Smooth muscle cell (in vitro differentiated cells): ENCODE data around the gene MTHFD2L. TPM values are rescaled to one million over a fixed set of nuclear protein-coding genes. Genes with fewer than 3 reads are reported as not detected.

Experiments used
- DNase-seq: peaks from one replicate; lab custom pipeline; 2025; ENCODE audit not compliant: unreplicated experiment; lab: John Stamatoyannopoulos, UW
- H2AFZ ChIP-seq: fragments of 200-600 bp; sonication (generic); 2 replicates; pipeline ENCODE4 v1.6.0; 2016; ENCODE audit warnings: antibody characterized with exemption, low read depth, mild to moderate bottlenecking
- H3F3A ChIP-seq: fragments of 200-600 bp; sonication (generic); 2 replicates; pipeline ENCODE4 v1.6.0; 2017; ENCODE audit warnings: antibody characterized with exemption, low read depth
- H3K27ac ChIP-seq: fragments of 200-600 bp; sonication (generic); 2 replicates; pipeline ENCODE4 v1.5.1; 2016; ENCODE audit warnings: low read depth, mild to moderate bottlenecking
- H3K27me3 ChIP-seq: fragments of 200-600 bp; sonication (generic); 2 replicates; pipeline ENCODE4 v1.6.1; 2016; ENCODE audit warnings: low read depth, mild to moderate bottlenecking
- H3K36me3 ChIP-seq: fragments of 200-600 bp; sonication (generic); 2 replicates; pipeline ENCODE4 v1.5.1; 2016; ENCODE audit warnings: low read depth
- H3K4me1 ChIP-seq: fragments of 200-600 bp; sonication (generic); 2 replicates; pipeline ENCODE4 v1.5.1; 2016; ENCODE audit warnings: low read depth
- H3K4me2 ChIP-seq: fragments of 200-600 bp; sonication (generic); 2 replicates; pipeline ENCODE4 v1.6.0; 2016; ENCODE audit warnings: mild to moderate bottlenecking
- H3K4me3 ChIP-seq: fragments of 200-600 bp; sonication (generic); 2 replicates; pipeline ENCODE4 v1.5.1; 2016; ENCODE audit warnings: mild to moderate bottlenecking
- H3K79me2 ChIP-seq: fragments of 200-600 bp; sonication (generic); 2 replicates; pipeline ENCODE4 v1.6.0; 2016; ENCODE audit warnings: low read depth, mild to moderate bottlenecking
- H3K9ac ChIP-seq: fragments of 200-600 bp; sonication (generic); 2 replicates; pipeline ENCODE4 v1.6.0; 2016; ENCODE audit warnings: low read depth
- H3K9me3 ChIP-seq: fragments of 200-600 bp; sonication (generic); replicated peaks from 2 replicates; pipeline ENCODE4 v1.5.1; 2016; ENCODE audit warnings: low read depth
- H4K20me1 ChIP-seq: fragments of 200-600 bp; sonication (generic); 2 replicates; pipeline ENCODE4 v1.6.0; 2016; ENCODE audit warnings: low read depth
- CTCF ChIP-seq: fragments of 200-600 bp; sonication (generic); IDR thresholded peaks from 2 replicates; pipeline ENCODE4 v1.5.1; 2017; ENCODE audit warnings: borderline replicate concordance, mild to moderate bottlenecking, antibody characterized with exemption; ENCODE audit not compliant: insufficient read depth, poor library complexity, severe bottlenecking
- WGBS: methylation state at CpG from one replicate; pipeline ENCODE4 v1.1.7; 2016; ENCODE audit warnings: low lambda C conversion rate; 5-methylcytosine and 5-hydroxymethylcytosine counted together
- polyA plus RNA-seq: library from polyadenylated mRNA; unstranded; fragments of >200 nt; fragmentation: Nextera tagmentation; extraction: Ambion mirVana; gene quantifications from 2 replicates; pipeline ENCODE4 v1.2.1, GENCODE V29; 2016
- total RNA-seq: library from RNA; depleted of rRNA; stranded (reverse); fragments of >200 nt; gene quantifications from 2 replicates; pipeline ENCODE4 v1.2.3, GENCODE V29; 2014

MTHFD2L gene
- total and polyA plus RNA-seq, 2 experiments from 2014 or later: 4.9 to 6.6 TPM

DNA sequence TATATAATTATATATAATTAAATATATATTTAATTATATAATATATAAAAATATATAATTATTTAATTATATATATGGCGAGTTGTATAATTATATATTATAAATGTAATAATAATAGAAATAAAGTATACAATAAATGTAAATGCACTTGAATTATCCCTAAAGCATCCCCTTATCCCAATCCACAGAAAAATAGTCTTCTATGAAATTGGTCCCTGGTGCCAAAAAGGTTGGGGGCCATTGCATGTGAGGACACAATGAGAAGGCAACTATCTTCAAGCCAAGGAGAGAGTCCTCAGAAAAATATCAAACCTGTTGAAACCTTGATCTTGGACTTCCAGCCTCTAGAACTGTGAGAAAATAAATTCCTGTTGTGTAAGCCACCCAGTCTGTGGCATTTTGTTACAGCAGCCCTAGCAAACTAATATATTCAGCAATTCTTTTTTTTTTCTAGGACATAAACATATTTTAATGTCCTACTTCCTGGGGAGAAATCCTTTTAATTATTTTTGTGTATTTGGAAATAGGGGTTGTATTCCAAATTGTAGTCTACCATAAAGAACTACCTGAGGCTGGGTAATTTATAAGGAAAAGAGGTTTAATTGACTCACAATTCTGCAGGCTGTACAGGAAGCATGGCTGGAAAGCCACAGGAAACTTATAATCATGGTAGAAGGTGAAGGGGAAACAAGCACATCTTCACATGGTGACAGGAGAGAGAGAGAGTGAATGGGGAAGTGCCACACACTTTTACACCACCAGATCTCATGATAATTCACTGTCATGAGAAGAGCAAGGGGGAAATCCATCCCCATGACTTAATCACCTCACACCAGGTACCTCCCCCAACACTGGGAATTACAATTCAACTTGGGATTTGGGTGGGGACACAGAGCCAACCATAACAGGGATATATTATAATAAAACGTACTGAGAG lies 36.0 kb upstream of the MTHFD2L start:
- Histone ChIP-seq H3K79me2 (no peaks in the 10 kb centered on the region), H3K9me3 (no peaks in the 10 kb centered on the region), H3K4me3 (no peak overlapping the region), H3K4me2 (no peak overlapping the region), H2AFZ (no peak overlapping the region), H3K27me3 (no peaks in the 10 kb centered on the region), H3K9ac (no peak overlapping the region), H3K36me3 (no peaks in the 10 kb centered on the region), H3F3A (peaks cover 8% of the 10 kb centered on the region), H3K4me1 (peaks cover 10% of the 10 kb centered on the region), H4K20me1 (no peaks in the 10 kb centered on the region), H3K27ac (no peak overlapping the region)
- 88% methylated on average over 2 of the region's 2 CpGs for WGBS
- no peak for TF ChIP-seq CTCF
- no peak for DNase-seq

DNA sequence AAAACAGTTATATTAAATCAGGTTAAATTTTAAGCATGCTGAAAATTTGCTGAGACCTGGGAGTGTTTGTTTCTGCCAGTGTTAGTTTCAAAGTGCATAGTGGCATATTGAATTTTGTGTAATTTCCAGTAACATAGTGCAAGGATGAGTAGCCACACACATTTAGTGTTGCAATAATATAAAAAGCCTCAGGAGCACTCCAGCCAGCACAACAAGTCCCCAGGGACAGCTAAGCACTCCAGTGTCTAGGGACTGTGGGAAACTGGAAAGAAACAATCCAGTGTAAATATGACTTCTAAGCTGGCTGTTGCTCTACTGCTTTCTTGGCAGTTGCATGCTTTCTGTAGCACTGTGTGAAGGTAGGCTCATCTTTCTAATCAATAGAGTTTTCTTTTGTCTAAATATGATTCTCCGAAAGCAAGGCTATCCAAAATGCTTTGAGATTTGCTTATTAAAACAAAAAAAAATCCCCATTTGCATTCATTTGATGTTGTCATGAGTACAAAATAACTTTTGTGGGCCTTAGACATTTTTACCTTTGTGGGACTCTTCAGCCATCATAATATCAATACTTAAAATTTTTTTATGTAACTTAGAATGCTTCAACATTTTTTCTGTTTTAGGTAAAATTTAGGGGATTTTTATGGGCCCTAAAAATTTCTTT lies 34.7 kb upstream of the MTHFD2L start:
- Histone ChIP-seq H3K4me3 (no peak overlapping the region), H3K27ac (peak overlapping the region; percentile 41), H3K9me3 (no peaks in the 10 kb centered on the region), H3K27me3 (no peaks in the 10 kb centered on the region), H3K9ac (no peak overlapping the region), H3K79me2 (no peaks in the 10 kb centered on the region), H4K20me1 (no peaks in the 10 kb centered on the region), H3K4me2 (peak overlapping the region; percentile 21), H3K36me3 (no peaks in the 10 kb centered on the region), H2AFZ (no peak overlapping the region), H3F3A (no peaks in the 10 kb centered on the region), H3K4me1 (peaks cover 3% of the 10 kb centered on the region)
- TF ChIP-seq CTCF: no peak
- 87% methylated on average over 1 of the region's 1 CpG for WGBS
- DNase-seq: no peak

- no peak overlapping the region for H3K9ac ChIP-seq
- no peaks in the 10 kb centered on the region for H4K20me1 ChIP-seq
- H3K4me3 ChIP-seq: no peak overlapping the region
- peak overlapping the region; percentile 67 for H2AFZ ChIP-seq
- H3K27ac ChIP-seq: no peak overlapping the region
- H3F3A ChIP-seq: no peaks in the 10 kb centered on the region
- no peaks in the 10 kb centered on the region for H3K79me2 ChIP-seq
- H3K27me3 ChIP-seq: no peaks in the 10 kb centered on the region
- no peak for TF ChIP-seq CTCF
- no peak overlapping the region for H3K4me2 ChIP-seq
- WGBS: 92% methylated on average over 1 of the region's 1 CpG
- no peaks in the 10 kb centered on the region for H3K36me3 ChIP-seq
- H3K9me3 ChIP-seq: no peaks in the 10 kb centered on the region
- no peak for DNase-seq
- H3K4me1 ChIP-seq: peaks cover 3% of the 10 kb centered on the region
Observed at GRCh38 chr4:74125029-74125428, 32.9 kb upstream of the MTHFD2L start.
